Coronary artery (tissue), 2 donors: ENCODE data around the gene CYB5B.

Experiments used
- DNase-seq: peaks from one replicate; pipeline ENCODE4 v3.0.0-alpha.2; 2017; ENCODE audit warnings: low spot score
- H3K27ac ChIP-seq, 2 donors: fragments of 200-600 bp; sonication (generic); one replicate each; pipeline ENCODE4 v1.5.1; 2016 to 2019
- H3K4me3 ChIP-seq: fragments of 200-600 bp; sonication (generic); 2 replicates; pipeline ENCODE4 v1.5.1; 2016; ENCODE audit warnings: mild to moderate bottlenecking, moderate library complexity
- CTCF ChIP-seq: fragments of 200-600 bp; sonication (generic); IDR thresholded peaks from one replicate; pipeline ENCODE4 v1.5.1; 2019; ENCODE audit warnings: antibody characterized with exemption

Gene CYB5B

GRCh38 chr16:69448470-69449193, 24.2 kb downstream of the CYB5B start:
- DNase-seq = no peak
- TF ChIP-seq CTCF = no peak
- H3K4me3 ChIP-seq = no peak overlapping the region
- H3K27ac ChIP-seq = no peak overlapping the region

- Histone ChIP-seq H3K4me3 (no peak overlapping the region), H3K27ac (no peak overlapping the region)
- no peak for DNase-seq
- TF ChIP-seq CTCF = no peak
Observed at GRCh38 chr16:69451166-69451565, 26.7 kb downstream of the CYB5B start.

- Histone ChIP-seq H3K4me3 (no peak overlapping the region), H3K27ac (no peak overlapping the region)
- no peak for DNase-seq
- TF ChIP-seq CTCF = no peak
Observed at GRCh38 chr16:69453936-69454335, 29.5 kb downstream of the CYB5B start.

GRCh38 chr16:69463876-69464275, 39.5 kb downstream of the CYB5B start:
- DNase-seq = no peak

GRCh38 chr16:69465083-69465721, 40.8 kb downstream of the CYB5B start:
- H3K4me3 ChIP-seq = no peak overlapping the region
- no peak for TF ChIP-seq CTCF

More at GRCh38 chr16:69463876-69464275, 39.5 kb downstream of the CYB5B start:
- no peak overlapping the region for H3K4me3 ChIP-seq
- H3K27ac ChIP-seq = no peak overlapping the region
- no peak for TF ChIP-seq CTCF

GRCh38 chr16:69465881-69466280, 41.5 kb downstream of the CYB5B start:
- H3K4me3 ChIP-seq = no peak overlapping the region
- no peak for TF ChIP-seq CTCF
- H3K27ac ChIP-seq = no peak overlapping the region
- DNase-seq = no peak

More at GRCh38 chr16:69465083-69465721, 40.8 kb downstream of the CYB5B start:
- no peak for DNase-seq
- H3K27ac ChIP-seq = no peak overlapping the region

- TF ChIP-seq CTCF = no peak
- Histone ChIP-seq H3K27ac (no peak overlapping the region), H3K4me3 (no peak overlapping the region)
- no peak for DNase-seq
Observed at GRCh38 chr16:69466547-69466946, 42.1 kb downstream of the CYB5B start.
